GM18909 (cell line): ENCODE measurements around the gene WNT1.

Experiments
- ATAC-seq: cut with Tn5 transposase; IDR thresholded peaks from one replicate; pipeline ENCODE4 v1.9.1; 2021; ENCODE audit warnings: mild to moderate bottlenecking; ENCODE audit not compliant: unreplicated experiment, poor library complexity

WNT1 gene

DNA sequence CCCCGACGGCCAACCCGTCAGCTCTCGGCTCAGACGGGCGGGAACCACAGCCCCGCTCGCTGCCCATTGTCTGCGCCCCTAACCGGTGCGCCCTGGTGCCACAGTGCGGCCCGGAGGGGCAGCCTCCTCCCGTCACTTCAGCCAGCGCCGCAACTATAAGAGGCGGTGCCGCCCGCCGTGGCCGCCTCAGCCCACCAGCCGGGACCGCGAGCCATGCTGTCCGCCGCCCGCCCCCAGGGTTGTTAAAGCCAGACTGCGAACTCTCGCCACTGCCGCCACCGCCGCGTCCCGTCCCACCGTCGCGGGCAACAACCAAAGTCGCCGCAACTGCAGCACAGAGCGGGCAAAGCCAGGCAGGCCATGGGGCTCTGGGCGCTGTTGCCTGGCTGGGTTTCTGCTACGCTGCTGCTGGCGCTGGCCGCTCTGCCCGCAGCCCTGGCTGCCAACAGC lies at the start of gene WNT1:
WNT1 (plus strand) TSS at position 32 of the 450 bp plus-strand sequence; CDS start at position 361, 329 bp downstream.
- no peak for ATAC-seq

DNA sequence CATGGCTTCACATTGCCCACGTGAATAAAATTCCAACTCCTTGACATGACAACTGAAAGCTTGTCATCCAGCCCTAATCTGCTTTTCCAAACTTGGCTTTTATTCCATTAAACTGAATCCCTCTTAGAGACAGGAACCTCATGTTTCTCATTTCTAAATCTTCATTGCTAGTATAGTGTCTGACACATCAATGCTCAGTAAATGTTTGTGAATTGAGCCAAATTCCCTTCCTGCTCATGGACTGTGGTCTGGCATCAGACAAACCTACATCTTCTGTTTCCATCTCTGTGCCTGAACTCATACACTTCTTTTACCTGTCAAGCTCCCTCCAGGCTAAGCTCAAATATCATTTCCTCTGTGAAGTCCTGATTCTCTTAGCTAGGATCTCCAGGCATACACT lies 48.6 kb upstream of the WNT1 start:
- no peak for ATAC-seq

DNA sequence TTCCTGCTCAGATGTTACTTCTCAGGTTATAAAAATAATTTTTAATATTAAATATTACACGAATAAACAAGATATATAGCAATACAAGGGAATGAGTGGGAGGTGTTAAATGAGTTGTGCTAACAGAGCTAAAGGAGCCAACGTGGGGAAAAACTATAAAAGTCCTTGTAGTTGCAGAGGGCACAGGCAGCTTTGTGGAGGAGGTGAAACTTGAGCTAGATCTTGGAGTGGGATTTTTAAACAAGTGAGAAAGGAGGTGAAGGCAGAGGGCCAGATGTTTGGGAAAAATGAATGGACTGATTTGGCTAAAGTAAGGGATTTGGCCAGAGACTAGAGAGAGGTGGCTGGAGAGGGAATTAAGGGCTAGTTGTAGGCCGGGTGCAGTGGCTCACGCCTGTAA lies 47.6 kb upstream of the WNT1 start:
- no peak for ATAC-seq

DNA sequence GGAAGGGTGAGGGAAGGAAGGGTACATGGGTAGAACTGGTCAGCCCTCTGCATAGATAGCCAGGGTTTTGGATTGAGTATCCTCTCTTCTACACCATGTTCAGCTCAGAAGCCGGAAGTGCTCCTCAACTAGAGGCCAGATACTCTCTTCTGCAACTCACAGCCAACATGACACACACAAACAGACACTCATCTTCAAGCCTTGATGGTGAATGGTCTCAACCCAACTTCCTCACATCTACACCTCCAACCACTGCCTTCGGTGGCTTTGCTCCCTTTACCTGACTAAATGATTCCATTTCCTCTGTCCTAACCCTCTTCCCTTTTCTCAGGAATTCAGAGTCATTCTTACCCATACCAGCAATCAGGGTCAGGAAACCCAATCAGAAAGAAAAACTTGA lies 45.2 kb upstream of the WNT1 start:
- ATAC-seq: no peak

DNA sequence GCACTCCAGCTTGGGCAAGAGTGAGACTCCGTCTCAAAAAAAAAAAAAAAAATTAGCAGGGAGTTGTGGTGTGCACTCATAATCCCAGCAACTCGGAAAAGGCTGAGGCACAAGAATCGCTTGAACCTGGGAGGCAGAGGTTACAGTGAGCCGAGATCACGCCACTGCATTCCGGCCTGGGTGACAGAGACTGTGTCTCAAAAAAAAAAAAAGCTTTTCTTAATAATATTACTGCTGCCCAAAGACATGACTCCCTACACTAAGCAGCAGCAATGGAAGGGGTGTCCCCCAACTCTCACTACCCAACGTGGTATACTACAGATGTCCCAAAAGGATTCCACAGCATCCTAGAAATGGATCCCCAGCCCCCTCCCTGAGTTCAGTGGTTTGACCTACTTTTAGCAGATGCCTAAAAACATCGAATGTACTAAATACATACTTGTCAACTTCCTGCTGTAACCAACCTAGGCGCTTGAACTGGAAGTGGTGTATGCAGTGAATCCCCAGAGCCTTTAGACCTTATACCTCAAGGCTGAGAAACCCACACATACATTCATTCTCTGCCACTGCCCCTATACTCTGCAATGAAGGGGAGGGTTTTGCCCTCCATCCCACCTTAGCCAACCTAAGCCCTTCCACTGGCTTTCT lies 44.3 kb upstream of the WNT1 start:
- ATAC-seq: no peak

DNA sequence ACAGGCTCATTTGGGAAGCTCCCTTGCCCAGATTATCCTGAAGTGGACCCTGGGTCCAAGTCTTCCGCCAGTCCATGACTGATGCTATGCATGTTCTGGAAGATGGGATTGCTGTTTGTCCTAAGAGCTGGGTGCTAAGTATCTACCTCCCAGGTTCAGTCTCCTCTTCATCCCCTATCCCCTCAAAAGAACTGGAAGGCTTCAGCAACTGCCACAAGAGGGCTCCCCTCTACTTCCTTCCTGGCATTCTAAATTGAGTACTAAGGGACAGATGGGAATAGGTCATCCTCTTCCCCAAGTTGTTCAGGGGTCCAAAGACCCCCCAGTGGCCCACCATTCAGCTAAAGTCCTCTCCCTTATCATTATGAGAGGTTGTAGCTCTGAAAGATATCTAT lies 43.8 kb upstream of the WNT1 start:
- no peak for ATAC-seq

DNA sequence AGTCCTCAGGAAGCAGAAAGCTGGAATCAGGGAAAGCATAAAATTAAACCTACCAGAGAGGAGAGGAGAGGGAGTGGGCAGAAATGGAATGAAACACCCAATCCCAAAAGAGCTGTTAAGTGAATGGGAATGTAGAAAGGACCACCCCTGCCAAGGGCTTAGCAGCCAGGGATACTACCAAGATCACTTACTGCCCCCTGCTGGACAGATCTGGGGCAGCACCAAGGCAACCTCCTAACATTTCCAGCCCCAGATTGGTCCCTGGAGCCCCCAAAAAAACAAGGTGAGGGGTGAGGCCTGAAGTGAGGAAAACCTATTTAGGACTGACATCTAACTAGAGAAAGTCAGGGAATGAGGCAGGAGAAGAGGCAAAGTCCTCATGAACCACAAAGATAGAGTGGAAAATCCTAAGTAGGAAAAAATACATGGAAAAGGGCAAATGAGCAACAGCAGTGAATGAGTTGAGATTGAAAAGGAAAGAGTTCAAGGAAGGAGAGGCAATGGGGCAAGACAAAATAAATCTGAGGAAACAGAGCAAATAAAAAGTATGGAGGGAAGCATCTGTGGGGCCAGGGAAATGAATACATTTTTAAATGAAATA lies 41.6 kb upstream of the WNT1 start:
- ATAC-seq: no peak

DNA sequence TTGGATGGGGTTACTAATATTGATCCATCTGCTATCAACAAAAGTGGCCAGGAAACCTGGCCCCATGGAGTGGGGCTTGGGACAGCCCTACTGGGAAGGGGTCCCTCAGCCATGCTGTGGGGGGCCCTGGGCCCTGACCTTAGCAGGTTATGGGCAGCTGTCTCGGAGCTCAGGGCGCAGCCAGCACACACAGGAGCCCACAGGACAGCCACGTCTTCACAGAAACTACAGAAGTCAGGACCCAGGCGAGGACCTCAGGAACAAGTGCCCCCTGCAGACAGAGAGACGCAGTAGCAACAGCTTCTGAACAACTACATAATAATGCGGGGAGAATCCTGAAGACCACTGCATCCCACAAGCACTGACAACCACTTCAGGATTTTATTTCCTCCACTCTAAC lies 41.0 kb upstream of the WNT1 start:
- no peak for ATAC-seq

DNA sequence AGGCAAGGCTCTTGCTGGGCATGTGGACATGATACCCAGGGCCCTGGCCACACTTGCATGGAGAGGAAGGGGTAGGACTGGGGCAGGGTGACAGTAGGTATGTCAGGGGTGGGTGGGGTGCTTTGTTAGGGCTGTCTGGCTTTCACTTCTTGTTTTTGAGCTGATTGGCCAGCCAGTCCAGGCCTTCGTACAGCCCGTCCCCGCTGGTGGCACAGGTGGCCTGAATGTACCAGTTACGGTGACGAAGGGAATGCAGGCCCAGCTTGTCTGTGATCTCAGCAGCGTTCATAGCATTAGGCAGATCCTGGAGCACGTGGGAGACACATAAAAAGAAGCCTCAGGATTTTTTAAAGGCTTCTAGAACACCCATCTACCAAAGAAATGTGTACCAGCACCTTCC lies 39.3 kb upstream of the WNT1 start:
- ATAC-seq: no peak

DNA sequence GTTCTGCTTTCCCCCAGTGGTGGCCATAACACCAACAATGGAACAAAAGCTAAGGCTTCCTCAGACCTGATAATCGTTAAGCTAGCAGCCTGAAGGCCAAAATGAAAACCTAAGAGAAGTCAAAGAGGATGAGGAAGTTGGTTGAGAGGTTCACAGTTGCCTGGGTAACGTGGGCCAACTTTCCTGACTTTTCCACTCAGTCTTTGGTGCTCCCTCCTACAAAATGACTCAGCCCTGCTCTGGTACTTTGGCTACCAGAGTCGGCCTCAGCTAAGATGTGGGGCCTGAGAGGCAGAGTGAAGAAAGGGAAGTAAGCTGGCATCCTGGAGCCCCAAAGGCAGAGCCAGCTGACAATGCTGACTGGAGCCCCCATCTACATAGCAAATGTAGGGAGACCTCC lies 37.9 kb upstream of the WNT1 start:
- no peak for ATAC-seq

DNA sequence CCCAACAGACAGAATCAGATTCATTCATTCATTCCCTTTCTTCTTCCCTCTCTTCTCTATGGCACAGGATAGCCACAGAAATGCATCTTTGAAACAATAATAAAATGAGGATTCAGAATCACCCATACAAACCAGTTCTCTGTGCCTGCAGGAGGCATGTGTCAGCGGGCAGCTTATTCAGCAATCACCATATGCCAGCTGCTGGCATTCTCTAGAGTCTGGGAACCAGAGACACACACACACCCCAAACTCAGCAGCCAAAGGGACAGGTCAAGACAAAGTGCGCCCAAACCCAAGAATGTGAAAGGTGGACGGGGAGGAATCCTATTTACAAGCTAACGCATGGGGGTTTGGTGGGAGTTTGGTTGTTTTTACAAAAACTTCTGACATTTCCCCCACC lies 34.9 kb upstream of the WNT1 start:
- no peak for ATAC-seq

DNA sequence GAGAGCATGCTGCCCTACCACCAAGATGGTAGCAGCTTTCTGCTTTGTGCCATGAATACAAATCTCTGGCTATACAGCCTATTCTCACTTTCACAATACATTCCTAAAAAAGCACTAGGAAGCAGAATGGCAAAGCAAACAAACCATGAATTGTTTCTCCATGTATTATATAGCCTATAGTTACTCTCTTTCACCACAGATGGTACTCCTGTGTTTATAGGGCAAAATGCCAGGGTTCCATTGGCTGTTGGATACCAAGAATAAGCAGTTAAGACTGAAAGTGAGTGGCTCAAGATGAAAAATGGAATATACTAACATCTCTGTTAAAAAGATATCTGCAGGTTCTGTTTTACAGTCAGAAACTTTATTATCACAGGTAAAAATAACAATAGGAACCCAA lies 31.9 kb upstream of the WNT1 start:
- ATAC-seq: no peak

DNA sequence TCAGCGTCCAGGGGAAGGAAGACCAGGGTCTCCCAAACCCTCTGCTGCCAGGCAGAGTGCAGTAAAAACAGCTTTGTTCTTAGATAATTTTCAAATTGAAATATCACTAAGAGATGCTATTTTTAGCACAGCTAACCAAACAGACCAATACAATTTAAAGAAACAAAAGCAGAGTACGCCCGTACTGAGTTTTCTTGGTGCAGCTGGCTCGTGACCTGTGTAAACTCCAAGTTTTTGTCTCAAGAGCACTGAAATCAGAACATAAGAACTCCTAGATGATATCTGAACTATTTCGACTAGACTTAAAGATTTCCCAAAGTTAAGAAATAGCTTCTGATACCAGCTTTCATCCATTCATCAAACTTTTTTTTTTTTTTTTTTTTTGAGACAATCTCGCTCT lies 31.2 kb upstream of the WNT1 start:
- ATAC-seq: no peak

DNA sequence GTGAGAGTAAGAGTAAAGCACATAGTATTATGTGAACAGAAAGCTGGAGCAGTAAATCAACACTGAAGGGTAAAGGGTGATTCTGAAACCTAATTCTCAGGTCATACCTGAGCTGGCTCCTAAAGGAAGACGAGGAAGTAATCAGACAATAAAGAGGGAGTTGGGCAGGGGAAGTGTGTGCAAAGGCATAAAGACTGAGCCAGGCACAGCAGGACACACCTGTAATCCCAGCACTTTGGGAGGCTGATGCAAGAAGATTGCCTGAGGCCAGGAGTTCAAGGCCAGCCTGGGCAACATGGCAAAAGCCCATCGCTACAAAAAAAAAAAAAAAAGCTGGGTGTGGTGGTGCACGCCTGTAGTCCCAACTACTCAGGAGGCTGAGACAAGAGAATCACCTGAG lies 30.4 kb upstream of the WNT1 start:
- no peak for ATAC-seq

DNA sequence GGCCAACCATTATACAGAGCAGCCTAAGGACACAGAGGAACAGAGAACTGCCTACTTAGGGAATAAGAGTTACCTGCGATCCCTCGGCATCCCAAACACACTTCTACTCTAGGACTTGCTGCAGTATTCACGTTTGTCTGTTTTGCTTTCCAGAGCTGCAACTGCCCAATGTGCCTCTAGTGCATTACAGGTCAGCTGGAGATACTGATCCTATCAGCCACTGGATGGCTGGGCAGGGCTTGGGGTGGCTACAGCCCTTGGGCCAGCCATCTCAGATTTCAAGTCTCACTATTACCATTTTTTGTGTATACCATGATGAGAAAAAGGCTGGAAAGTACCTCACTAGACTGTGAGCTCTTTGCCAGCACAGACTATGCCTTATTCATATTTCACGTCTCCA lies 25.4 kb upstream of the WNT1 start:
- ATAC-seq: no peak

DNA sequence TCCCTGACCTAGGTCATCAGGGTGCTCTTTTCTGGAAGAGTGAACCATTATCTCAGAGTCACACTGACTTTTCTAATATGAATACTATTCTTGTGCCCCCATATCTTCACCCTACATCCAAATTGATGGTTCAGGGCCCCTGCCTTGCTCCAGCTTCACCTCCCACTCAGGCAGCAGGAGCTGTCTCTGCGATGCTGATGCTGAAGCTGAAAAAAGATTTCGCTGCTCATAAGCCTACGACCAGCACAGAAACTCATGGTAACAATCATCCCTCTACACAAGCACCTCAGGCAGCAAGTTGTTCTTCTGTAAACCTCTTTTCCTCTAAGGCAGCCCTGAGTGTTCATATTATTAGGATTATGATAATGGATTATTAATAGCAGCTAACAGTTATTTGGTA lies 24.1 kb upstream of the WNT1 start:
- ATAC-seq: no peak

DNA sequence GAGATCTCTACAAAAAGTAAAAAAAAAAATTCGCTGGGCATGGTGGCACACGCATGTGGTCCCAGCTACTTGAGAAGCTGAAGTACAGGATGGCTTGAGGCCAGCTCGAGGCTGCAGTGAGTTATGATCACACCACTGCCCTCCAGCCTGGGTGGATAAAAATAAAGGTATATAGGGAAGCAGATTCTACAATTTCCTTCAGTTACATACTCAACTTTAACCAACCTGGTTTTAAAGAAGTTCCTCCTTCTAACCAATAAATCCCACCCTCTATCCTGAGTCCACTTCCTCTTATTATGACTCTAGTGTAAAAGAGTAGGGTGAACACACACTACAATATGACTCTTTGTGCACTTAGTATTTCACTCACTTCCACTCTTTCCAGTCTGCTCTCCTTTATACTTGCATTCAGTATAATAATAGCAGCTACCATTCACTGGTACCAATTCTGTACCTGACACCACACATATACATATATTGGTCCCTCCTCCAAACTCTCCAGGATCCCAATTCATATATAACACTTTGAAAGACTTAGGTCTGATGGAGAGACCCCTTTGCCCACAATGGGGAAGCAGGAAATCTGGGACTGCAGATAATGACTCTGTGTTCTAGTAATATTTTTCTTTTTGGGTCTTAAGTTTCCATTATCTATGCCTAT lies 23.2 kb upstream of the WNT1 start:
- no peak for ATAC-seq

DNA sequence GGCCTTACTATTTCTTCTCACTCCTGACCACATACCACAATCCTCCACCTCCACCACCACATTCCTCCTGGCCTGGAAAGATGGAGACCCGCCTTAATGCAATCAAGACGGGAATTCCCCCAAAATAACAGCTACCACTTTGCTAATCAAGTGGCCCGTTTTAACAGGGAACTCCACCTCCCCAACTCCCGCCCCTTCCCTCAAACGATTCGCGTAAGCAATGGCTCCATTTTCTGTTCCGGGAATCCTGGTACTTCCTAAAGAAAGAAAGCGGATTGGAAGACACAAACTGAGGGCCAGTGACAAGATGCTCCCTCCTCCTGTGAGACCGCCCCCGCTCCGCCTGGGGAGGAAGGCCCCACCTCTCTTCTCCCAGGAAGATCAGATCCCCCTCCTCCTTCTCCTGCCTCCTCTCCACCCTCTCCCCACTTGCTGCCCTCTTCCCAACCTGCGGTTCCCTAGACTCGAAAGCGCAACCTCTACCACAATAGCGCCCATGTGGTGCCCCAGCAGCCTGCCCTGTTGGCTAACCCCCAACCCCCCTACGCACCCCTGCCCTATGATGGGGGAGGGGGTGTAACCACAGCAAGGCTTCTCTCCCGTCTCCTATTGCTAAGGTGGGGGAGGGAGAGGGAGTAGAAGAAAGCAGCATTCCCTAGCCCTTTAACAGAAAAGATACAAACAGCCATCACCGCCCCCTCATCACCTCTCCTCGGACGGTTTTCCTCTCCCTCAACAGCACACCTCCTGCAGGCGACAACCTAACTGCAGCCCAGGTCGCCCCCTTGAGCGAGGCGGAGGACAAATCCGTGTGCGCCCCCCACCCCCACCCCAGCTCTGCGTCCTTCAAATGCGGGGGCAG lies 21.6 kb upstream of the WNT1 start:
- ATAC-seq: peak; percentile 16

DNA sequence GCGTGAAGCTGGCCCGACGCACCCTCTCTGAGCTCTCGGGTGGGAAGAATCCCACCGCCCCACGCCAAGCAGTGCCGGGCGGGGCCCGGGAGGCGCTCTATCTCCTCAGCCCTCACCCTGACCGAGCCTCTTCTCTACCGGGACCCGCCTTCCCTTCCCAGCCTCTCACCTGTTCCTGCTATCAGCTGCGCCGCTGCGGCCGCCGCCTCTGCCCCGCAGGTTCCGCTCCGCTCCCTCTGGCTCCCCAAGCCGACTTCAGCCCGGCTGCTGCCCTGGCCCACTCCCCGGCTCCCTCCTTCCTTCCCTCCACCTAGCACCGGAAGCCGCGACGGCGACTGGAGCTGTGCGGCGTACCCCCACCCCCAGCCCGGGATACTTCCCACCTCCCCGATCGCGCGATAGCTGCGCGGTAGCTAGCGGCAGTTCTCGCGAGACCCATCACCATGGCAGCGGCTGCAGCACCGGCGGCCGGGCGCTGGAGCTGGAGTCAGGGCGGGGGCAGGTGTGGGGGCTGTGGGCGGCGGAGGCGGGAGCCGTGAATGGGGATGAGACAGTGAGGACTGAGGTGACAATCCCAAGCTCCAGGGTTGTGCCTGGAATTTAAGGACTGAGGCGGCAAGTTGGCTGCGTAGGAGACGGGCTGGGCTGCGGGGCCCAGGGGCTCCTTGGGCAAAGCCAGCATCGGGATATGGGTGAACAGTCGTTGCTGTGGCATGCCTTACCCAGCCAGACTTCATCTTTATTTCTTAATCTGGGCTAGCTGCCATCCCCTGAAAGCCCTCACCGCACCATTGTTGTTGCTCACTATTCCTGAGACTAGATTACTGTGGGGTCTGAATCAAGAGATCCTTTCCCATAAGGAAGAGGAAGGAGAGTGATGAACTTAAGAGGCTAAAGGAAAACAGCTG lies 20.7 kb upstream of the WNT1 start, which contains the start of gene ARF3:
ARF3 (minus strand) TSS at position 347 of the 908 bp plus-strand sequence. CDS start 16,392 bp downstream, outside the sequence.
- ATAC-seq: peak; percentile 91

DNA sequence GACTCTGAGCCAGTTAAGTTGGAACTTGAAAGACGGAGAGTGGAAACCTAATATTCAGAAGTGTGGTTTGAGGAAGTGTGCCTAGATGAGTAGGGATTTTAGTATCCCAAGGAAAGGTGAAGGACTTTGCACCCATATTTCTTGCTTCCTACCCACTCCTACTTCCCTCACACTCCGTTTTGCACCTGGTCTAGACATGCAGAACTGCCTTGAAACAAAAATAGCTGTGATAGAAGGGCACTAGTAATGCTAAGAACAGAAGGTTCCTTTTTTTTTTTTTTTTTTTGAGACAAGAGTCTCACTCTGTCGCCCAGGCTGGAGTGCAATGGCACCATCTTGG lies 20.1 kb upstream of the WNT1 start:
- ATAC-seq: no peak
